A549 treated with AZD9567 at 1 μM for 4 hours (cell line): Measurements from ENCODE around the gene TKTL2. TPM values are rescaled to one million over a fixed set of nuclear protein-coding genes. Genes with fewer than 3 reads are reported as not detected.

Source experiments
- total RNA-seq: library from RNA; stranded (reverse); fragments of 200-300 nt; extraction: Qiagen RNA extraction; gene quantifications from 5 replicates; pipeline ENCODE4 v1.2.3, GENCODE V29; 2022; ENCODE audit not compliant: insufficient read depth

Gene TKTL2
- total RNA-seq = not detected in 5 replicates

DNA sequence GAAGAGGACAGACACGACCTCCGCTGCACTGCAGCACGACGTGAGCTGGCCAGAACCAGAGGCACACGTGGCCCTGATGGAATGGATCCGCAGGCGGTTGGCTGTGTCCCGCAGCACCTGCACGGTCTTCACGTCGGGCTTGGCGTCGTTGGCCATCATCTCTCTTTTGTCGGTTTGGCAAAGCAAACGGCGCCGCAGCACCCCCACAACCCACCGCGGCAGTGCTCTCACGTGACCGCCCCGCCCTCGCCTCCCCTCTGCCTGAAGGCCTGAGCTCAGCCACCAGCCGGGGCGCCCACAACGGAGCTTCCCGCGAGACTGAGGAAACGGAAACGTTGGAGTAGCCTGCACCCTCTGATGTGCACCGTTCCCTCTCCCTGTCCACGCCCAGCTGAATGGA lies at the start of gene TKTL2:
TSS of gene TKTL2 (minus strand) at position 179 of the 400 bp plus-strand sequence. CDS start at position 159, 20 bp downstream.

GRCh38 chr4:163494360-163495241 lies 21.0 kb upstream of the TKTL2 start, which contains the start of gene TMA16:
TMA16 (plus strand) TSS chr4:163494690; CDS start chr4:163494802, 112 bp downstream.

Other genes with a start within 250 kb of the TKTL2 start
- 0.06 to 0.10 TPM (median 0.06 TPM) in 3 of 5 replicates, not detected in the others for gene NPY1R, start 141.2 kb downstream of the TKTL2 start, total RNA-seq
- gene NPY5R, start 129.9 kb downstream of the TKTL2 start, total RNA-seq = not detected in 5 replicates
- gene TMA16, start 20.9 kb upstream of the TKTL2 start, total RNA-seq = 23.3 to 55.3 TPM (median 24.3 TPM) in 5 replicates